Nephron progenitor cell (in vitro differentiated cells): Measurements from ENCODE around the gene SEZ6L.
A peak's percentile ranks its signal among the peaks of the same experiment; 100 is the strongest.

Experiments
- DNase-seq: peaks from one replicate; pipeline ENCODE4 v3.0.0; 2021
- H3K27ac Mint-ChIP-seq: 2 replicates; pipeline ENCODE4 v1.8.0; 2021; ENCODE audit warnings: mild to moderate bottlenecking, moderate library complexity, mixed read lengths
- H3K27me3 Mint-ChIP-seq: 2 replicates; pipeline ENCODE4 v1.8.0; 2021; ENCODE audit warnings: mild to moderate bottlenecking, low read depth, mixed read lengths; ENCODE audit not compliant: poor library complexity
- H3K36me3 Mint-ChIP-seq: 2 replicates; pipeline ENCODE4 v1.8.0; 2021; ENCODE audit warnings: low read depth, mixed read lengths
- H3K4me1 Mint-ChIP-seq: 2 replicates; pipeline ENCODE4 v1.8.0; 2021; ENCODE audit warnings: mixed read lengths
- H3K4me3 Mint-ChIP-seq: 2 replicates; pipeline ENCODE4 v1.8.0; 2021; ENCODE audit warnings: mild to moderate bottlenecking, moderate library complexity, mixed read lengths
- H3K9me3 Mint-ChIP-seq: 2 replicates; pipeline ENCODE4 v1.8.0; 2021; ENCODE audit warnings: mild to moderate bottlenecking, moderate library complexity, mixed read lengths
- CTCF ChIP-seq: fragments of 200-600 bp; sonication (generic); IDR thresholded peaks from 2 replicates; pipeline ENCODE4 v1.5.0; 2021; ENCODE audit warnings: antibody characterized with exemption

SEZ6L gene

GRCh38 chr22:26169315-26170111 is at the start of gene SEZ6L:
SEZ6L (plus strand) TSS chr22:26169462; CDS start chr22:26169670, 208 bp downstream.
- no peaks in the 10 kb centered on the region for H3K36me3 Mint-ChIP-seq
- no peak within 1 kb of the TSS for H3K27ac Mint-ChIP-seq
- peaks cover 19% of the 10 kb centered on the region for H3K4me1 Mint-ChIP-seq
- peak within 1 kb of the TSS; percentile 77 for H3K4me3 Mint-ChIP-seq
- peak; percentile 77 for DNase-seq
- peaks cover 77% of the 10 kb centered on the region for H3K27me3 Mint-ChIP-seq
- TF ChIP-seq CTCF, result no peak
- no peaks in the 10 kb centered on the region for H3K9me3 Mint-ChIP-seq

- Mint-ChIP-seq H3K27ac (no peak overlapping the region), H3K36me3 (no peaks in the 10 kb centered on the region), H3K27me3 (peaks cover 6% of the 10 kb centered on the region), H3K9me3 (peaks cover 4% of the 10 kb centered on the region), H3K4me1 (no peaks in the 10 kb centered on the region), H3K4me3 (no peak overlapping the region)
- no peak for DNase-seq
- TF ChIP-seq CTCF, result no peak
Measured at GRCh38 chr22:26122920-26123468, 46.3 kb upstream of the SEZ6L start.

GRCh38 chr22:26124991-26125725 is 44.1 kb upstream of the SEZ6L start:
- no peak for DNase-seq
- TF ChIP-seq CTCF, result no peak
- peaks cover 4% of the 10 kb centered on the region for H3K9me3 Mint-ChIP-seq
- H3K4me3 Mint-ChIP-seq, result no peak overlapping the region
- no peaks in the 10 kb centered on the region for H3K36me3 Mint-ChIP-seq
- peaks cover 8% of the 10 kb centered on the region for H3K27me3 Mint-ChIP-seq
- no peak overlapping the region for H3K27ac Mint-ChIP-seq
- peaks cover 5% of the 10 kb centered on the region for H3K4me1 Mint-ChIP-seq

GRCh38 chr22:26127126-26127525 is 42.1 kb upstream of the SEZ6L start:
- DNase-seq, result no peak
- Mint-ChIP-seq H3K36me3 (no peaks in the 10 kb centered on the region), H3K4me3 (no peak overlapping the region), H3K9me3 (peaks cover 4% of the 10 kb centered on the region), H3K27ac (no peak overlapping the region), H3K27me3 (peaks cover 5% of the 10 kb centered on the region), H3K4me1 (peaks cover 5% of the 10 kb centered on the region)
- TF ChIP-seq CTCF, result no peak

GRCh38 chr22:26127556-26127955 is 41.7 kb upstream of the SEZ6L start:
- H3K27me3 Mint-ChIP-seq, result peaks cover 5% of the 10 kb centered on the region
- no peaks in the 10 kb centered on the region for H3K36me3 Mint-ChIP-seq
- no peak for TF ChIP-seq CTCF

More at GRCh38 chr22:26127556-26127955, 41.7 kb upstream of the SEZ6L start:
- Mint-ChIP-seq H3K27ac (no peak overlapping the region), H3K4me3 (no peak overlapping the region), H3K4me1 (peaks cover 5% of the 10 kb centered on the region), H3K9me3 (peaks cover 4% of the 10 kb centered on the region)
- DNase-seq, result no peak
